Measurements from ENCODE around the gene COL24A1.
"Not testable (repeated sequence)": the region's sequence is repeated elsewhere in the genome, so short reads cannot be mapped to it uniquely, and the experiment has no call there.

Gene COL24A1

GRCh38 chr1:85867189-85867588 lies 289.4 kb downstream of the COL24A1 start:
- no peak for DNase-seq

DNA sequence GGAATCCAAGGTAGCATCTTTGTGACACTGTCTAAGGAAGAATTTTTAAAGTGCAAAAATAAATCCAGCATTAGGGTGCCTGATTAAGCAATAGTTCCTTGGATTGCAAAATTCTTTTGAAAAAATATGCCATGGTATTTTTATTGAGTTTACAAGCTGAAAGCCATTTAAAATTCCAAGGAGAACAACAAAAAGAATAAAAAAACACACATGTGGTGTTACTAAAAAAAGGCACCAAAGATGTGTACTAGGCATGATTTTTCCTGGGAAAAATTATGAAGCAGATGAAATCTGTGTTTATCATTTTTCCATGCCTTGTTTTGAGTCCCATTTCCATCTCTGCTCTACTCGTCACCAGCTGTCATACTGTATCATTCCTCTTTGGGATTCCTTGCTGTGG lies 291.4 kb downstream of the COL24A1 start:
- no peak for DNase-seq

GRCh38 chr1:85864727-85865126 lies 291.8 kb downstream of the COL24A1 start:
- DNase-seq = no peak

DNA sequence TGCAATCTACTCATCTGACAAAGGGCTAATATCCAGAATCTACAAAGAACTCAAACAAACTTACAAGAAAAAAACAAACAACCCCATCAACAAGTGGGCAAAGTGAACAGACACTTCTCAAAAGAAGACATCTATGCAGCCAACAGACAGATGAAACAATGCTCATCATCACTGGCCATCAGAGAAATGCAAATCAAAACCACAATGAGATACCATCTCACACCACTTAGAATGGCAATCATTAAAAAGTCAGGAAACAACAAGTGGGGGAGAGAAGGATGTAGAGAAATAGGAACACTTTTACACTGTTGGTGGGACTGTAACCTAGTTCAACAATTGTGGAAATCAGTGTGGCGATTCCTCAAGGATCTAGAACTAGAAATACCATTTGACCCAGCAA lies 292.9 kb downstream of the COL24A1 start:
- not testable (repeated sequence) for DNase-seq

DNA sequence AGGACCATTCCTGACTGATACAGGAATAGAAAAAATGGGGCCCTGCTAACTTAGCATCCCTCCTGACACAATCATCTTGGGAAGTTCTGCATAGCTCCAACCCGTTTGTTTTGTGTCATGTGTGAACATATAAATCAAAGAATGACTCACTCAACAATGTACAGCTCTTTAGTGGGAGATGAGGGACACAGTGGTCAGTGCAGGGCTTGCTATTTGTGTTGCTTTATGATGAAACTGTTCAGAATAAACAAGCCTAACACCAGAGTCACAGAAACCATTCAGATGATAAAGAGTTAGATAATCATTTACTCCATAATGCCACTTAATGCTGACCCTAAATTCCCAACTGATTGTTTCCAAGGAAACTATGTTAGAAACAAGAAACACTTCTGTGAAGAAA lies 294.1 kb downstream of the COL24A1 start:
- no peak for DNase-seq

DNA sequence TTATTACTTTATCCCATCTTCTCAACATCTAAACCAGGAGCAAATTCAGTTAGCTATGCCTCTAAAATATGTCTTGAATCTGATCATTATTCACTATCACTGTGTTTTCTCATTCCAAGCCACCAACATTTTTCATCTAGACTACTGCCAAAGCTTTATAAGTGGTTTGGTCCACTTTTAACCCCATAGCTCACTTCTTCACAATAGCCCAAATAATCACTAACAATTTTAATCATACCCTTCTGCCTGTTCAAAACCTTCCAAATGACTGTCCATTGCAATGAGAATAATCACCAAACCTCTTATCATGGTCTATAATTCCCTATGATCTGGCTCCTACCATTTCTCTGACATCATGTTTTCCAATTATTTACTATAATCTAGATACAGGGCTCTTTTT lies 298.6 kb downstream of the COL24A1 start:
- DNase-seq = no peak

DNA sequence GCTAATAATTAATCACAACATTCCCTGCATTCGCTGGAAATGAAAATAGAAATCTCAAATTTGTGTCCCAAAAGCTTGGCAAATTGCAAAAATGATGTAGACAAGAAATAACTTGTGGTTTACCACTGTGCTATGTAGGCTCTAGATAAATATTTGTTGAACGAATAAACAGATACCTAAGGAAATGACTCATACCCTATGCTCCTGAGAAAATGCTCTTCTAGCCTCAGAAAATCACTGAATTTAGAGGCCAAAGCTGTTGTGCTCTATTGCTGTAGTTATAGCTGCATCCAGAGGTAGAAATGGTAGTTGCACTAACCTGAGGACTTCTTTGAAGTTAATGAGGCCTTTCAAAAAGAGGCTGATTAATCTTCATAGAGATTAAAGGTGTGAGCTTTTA lies 306.3 kb downstream of the COL24A1 start:
- no peak for DNase-seq

DNA sequence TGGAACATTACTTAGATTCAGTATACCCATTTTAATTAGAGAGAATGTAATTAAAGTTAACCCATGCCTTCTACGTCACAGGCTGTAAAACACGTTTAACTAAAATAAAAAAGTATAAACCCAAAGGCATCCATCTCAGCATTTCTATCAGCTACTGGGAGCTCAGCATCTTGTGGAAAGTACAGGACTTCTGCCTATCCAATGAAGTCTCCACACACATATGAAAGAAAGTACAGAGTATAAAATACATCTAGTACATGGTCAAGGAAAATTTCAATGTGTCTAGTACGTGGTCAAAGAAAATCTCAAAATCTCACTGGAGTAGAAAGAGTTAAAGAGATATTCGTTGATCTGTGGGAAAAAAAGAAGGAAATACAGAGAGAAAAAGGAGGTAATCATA lies 306.9 kb downstream of the COL24A1 start:
- no peak for DNase-seq

- no peak for DNase-seq
These were observed 309.2 kb downstream of the COL24A1 start for GRCh38 chr1:85847356-85847755.

DNA sequence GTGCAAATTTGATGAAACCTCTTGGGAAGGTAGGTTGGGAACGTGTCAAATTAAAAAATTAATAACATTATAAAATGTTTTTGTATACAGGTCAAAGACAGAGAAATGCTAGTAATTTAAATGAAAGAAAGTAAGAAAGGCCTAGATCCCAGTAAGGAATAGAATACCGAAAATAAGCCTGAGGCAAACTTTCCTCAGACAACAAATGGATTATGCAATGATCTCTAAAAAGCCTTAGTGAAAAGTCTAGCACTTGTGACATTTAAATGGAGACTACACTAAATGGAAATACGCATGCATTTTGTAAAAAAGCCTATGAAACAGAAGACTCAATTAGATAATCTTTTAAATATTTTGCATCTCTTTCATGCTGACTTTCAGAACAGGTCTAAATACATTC lies 309.9 kb downstream of the COL24A1 start:
- DNase-seq = no peak

DNA sequence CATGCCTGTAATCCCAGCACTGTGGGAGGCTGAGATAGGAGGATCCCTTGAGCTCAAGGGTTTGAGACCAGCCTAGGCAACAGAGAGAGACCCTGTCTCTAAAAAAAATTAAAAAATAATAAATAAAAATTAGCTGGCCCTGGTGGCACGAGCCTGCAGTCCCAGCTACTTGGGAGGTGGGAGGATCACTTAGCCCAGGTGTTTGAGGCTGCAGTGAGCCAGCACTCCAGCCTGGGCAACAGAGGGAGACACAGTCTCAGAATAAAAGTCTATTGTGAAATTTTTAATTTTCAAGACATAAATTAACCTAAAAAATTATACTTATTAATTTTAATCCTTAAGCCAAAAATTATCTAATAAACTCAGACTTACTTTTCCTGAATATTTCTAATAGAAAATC lies 317.1 kb downstream of the COL24A1 start:
- DNase-seq = no peak

DNA sequence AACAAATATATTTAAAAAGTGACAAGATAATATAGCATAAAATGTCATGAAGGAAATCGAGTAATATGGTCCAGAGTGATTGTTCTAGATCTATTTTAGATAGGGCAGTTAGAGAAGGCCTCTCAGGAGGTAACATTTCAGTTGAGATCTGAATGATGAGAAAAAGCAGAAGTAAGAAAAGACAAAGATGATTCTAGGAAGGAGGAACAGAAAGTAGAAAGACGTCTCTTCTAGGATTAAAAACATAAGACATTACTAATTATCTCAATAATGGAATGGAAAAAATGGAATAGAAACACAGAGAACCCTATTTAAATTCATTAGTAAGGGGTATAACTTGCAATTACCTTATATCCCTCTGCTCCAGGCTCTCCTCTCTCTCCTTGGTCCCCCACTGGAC lies 318.3 kb downstream of the COL24A1 start:
- no peak for DNase-seq

- no peak for DNase-seq
These were observed 319.8 kb downstream of the COL24A1 start for GRCh38 chr1:85836736-85837135.

DNA sequence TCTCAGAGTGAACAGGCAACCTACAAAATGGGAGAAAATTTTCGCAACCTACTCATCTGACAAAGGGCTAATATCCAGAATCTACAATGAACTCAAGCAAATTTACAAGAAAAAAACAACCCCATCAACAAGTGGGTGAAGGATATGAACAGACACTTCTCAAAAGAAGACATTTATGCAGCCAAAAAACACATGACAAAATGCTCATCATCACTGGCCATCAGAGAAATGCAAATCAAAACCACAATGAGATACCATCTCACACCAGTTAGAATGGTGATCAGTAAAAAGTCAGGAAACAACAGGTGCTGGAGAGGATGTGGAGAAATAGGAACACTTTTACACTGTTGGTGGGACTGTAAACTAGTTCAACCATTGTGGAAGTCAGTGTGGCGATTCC lies 323.4 kb downstream of the COL24A1 start:
- not testable (repeated sequence) for DNase-seq

DNA sequence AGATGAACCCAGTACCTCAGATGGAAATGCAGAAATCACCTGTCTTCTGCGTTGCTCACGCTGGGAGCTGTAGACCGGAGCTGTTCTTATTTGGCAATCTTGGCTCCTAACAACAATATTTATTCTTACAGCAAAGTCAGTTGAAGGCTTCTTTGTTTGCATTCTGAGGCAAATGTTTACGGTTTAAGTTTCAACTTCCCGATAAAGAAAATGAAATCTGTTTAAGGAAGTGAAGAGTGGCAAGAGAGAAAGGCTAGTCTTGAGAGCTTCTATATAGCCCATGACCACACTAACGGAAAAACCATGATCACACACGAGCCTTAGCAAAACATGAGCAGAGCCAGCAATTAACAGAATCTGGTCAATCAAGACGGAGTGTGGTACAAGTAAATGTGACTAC lies 325.7 kb downstream of the COL24A1 start:
- no peak for DNase-seq

DNA sequence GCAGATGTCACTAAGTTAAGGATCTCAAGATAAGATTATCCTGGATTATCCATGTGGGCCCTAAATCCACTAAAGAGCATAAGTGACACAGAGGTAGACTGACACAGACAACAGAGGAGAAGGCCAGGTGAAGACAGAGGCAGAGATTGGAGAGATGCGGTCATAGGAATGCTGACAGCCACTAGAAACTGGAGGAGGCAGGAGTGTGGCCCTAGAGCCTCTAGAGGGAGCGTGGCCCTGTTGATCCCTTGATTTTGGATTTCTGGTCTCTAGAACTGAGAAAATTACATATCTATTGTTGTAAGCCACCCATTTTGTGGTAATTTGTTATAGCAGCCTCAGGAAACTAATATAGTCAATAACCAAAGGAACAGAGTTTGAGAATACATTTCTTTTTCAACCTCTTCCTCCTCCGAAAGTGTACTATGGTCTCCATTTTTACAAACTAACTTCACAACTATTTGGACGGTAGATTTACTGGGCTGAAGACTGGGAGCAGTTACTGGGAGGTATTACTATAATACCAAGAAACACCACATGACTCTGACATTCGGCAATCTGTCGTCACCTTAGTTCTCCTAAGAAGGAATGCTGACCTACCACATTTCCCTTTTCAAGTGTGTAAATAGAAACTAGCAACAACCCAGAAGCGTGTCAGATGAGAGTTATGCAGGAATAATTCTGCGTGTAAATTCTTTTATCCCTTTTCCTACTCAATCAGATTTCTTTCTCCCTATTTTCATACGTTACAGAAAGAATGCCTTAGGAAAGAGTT lies 332.3 kb downstream of the COL24A1 start:
- no peak for DNase-seq

DNA sequence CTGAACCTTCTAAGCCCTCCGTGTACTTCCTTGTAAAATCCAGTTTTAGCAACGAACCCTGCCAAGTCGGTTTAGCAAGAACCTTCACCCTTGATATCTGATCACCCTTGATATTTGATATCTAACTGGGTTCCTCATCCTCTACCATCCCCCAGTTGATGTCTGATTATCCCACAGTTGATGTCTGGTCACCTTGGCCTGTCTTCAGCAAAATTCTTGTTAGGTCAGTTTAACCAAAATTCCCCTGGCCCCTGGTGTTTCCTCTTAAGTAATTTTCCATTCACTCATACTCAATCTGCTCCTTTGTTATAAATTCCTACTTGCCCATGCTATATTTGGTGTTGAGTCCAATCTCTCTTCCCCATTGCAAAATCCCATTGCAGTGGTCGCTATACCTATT lies 333.9 kb downstream of the COL24A1 start:
- DNase-seq = no peak

DNA sequence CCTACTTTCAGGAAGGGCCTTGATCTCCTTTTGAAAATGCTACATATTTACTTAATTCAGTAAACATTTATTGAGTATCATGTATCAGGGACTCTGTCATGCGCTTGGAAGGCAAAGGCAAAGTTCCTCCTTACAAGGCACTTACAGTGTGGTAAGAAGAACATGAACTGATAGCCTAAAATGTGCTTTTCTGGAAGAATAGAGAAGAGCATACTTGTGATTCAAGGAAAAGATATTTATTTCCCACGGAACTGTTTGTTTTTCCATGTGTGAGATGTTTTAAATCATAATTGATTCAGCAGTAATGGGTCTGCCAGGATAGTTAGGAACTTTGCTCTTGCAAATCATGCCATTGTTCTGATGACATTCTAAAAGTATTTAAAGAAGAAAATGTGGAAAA lies 338.2 kb downstream of the COL24A1 start:
- no peak for DNase-seq

DNA sequence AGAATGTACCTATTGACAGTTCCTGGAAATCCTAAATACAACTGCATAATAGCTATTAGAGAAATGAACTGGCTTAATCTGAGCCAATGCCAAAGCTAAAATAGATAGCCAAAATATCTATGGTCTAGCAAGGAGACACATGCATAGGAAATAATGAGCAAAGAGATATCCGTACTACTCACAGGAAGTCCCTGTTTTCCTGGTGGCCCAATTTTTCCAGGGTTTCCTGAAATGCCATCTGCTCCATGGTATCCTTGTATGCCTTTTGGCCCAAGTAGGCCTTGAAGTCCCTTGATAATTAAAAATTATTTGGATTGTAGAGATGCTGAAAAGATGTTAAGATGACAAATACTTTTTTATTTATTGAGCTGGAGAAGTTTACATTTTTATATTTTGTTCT lies 340.0 kb downstream of the COL24A1 start:
- no peak for DNase-seq

- no peak for DNase-seq
These were observed 340.7 kb downstream of the COL24A1 start for GRCh38 chr1:85815906-85816305.

GRCh38 chr1:85806236-85806965 lies 350.2 kb downstream of the COL24A1 start:
- DNase-seq = no peak

DNA sequence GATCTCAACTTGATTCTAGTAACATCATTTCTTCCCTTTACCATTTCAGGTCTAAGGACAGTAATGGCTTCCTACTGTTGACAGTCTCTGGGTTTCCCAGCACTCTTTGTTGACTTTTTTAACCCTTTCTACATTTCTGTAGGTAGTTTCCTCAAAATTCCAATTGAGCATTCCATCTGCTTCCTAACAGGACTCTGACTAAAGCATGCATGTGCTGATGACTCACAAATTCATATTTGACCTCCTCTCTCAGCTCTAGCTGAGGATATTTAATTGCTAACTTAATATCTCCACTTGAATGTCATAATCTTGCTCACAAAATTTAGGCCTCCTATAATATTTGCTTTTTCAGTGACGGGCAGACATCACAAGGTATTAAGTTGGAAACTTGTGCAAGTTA lies 355.1 kb downstream of the COL24A1 start:
- DNase-seq = no peak

- no peak for DNase-seq
These were observed 356.8 kb downstream of the COL24A1 start for GRCh38 chr1:85799737-85800136.

GRCh38 chr1:85798419-85798818 lies 358.2 kb downstream of the COL24A1 start:
- no peak for DNase-seq

DNA sequence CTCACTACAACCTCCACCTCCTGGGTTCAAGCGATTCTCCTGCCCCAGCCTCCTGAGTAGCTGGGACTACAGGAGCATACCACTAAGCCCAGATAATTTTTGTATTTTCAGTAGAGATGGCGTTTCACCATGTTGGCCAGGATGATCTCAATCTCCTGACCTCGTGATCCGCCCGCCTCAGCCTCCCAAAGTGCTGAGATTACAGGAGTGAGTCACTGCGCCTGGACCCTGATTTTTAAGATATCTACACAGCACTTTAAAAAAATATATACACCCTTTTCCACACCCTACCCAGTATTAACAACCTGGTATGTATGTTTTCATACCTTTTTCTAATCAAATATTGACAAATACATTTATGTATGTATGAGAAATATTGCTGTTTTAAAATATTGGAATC lies 379.6 kb downstream of the COL24A1 start:
- DNase-seq = not testable (repeated sequence)

Measured in NCI-H1436 treated with DMSO at 0.1 percent for 48 hours (cell line).